SK-N-SH (cell line): ENCODE measurements around the gene C4orf50. TPM values are rescaled to one million over a fixed set of nuclear protein-coding genes. Genes with fewer than 3 reads are reported as not detected.

Experiments
- CTCF ChIA-PET: fragments of 300-600, 350-600 bp; formaldehyde crosslinking; extraction: SDS; loops from one replicate; lab custom pipeline; 2021; lab: Yijun Ruan, JAX
- POLR2A ChIA-PET: fragments of 350-600 bp; sonication (Branson Sonifier 250); formaldehyde crosslinking; extraction: SDS; loops from one replicate; lab custom pipeline; 2020; ENCODE audit warnings: antibody characterized with exemption, inconsistent platforms; lab: Yijun Ruan, JAX
- DNase-seq: peaks from one replicate; pipeline ENCODE4 v3.0.0; 2012
- H2AFZ ChIP-seq: fragments of 200-600 bp; sonication (generic); 2 replicates; pipeline ENCODE4 v1.8.1; 2016; ENCODE audit warnings: antibody characterized with exemption, mild to moderate bottlenecking, low read depth
- H3F3A ChIP-seq: fragments of 200-600 bp; sonication (generic); replicated peaks from 2 replicates; pipeline ENCODE3; 2016; ENCODE audit warnings: antibody characterized with exemption, mild to moderate bottlenecking; ENCODE audit not compliant: insufficient read depth
- H3K27ac ChIP-seq, 2 experiments: fragments of 200-500 bp in 1 of 2; fragments of 200-600 bp in 1 of 2; sonication (Bioruptor generic) in 1 of 2; sonication (generic), shearing (Covaris generic) in 1 of 2; 2 replicates each; pipeline versions ENCODE4 v1.5.1 to v1.6.1; 2014 to 2016; ENCODE audit warnings: low read depth in 2 of 2, inconsistent platforms in 1 of 2, low read length in 1 of 2, mild to moderate bottlenecking in 1 of 2, mixed read lengths in 1 of 2
- H3K27me3 ChIP-seq: fragments of 200-600 bp; sonication (generic), shearing (Covaris generic); 2 replicates; pipeline ENCODE4 v1.6.1; 2016; ENCODE audit warnings: mixed run types; ENCODE audit not compliant: insufficient read depth
- H3K36me3 ChIP-seq, 2 experiments: fragments of 200-500 bp in 1 of 2; fragments of 200-600 bp in 1 of 2; sonication (Bioruptor generic) in 1 of 2; sonication (generic) in 1 of 2; replicated peaks in 1 of 2; 2 replicates each; pipeline versions ENCODE3 to v1.5.1; 2014 to 2016; ENCODE audit warnings: low read length in 1 of 2, mild to moderate bottlenecking in 1 of 2; ENCODE audit not compliant: insufficient read depth in 2 of 2, control insufficient read depth in 1 of 2
- H3K4me1 ChIP-seq, 2 experiments: fragments of 200-500 bp in 1 of 2; fragments of 200-600 bp in 1 of 2; sonication (Bioruptor generic) in 1 of 2; sonication (generic), shearing (Covaris generic) in 1 of 2; 2 replicates each; pipeline versions ENCODE4 v1.5.1 to v1.6.1; 2014 to 2016; ENCODE audit warnings: low read depth in 1 of 2, low read length in 1 of 2, mixed run types in 1 of 2; ENCODE audit not compliant: insufficient read depth in 2 of 2, control insufficient read depth in 1 of 2
- H3K4me2 ChIP-seq: fragments of 200-600 bp; sonication (generic), shearing (Covaris generic); 2 replicates; pipeline ENCODE4 v1.6.1; 2017; ENCODE audit warnings: mixed run types
- H3K4me3 ChIP-seq, 2 experiments: fragments of 200-500 bp in 1 of 2; fragments of 200-600 bp in 1 of 2; sonication (Bioruptor generic) in 1 of 2; sonication (generic), shearing (Covaris generic) in 1 of 2; 2 replicates each; pipeline versions ENCODE4 v1.5.1 to v1.8.1; 2014 to 2016; ENCODE audit warnings: low read depth in 2 of 2, inconsistent platforms in 1 of 2, low read length in 1 of 2, mild to moderate bottlenecking in 1 of 2, mixed read lengths in 1 of 2, moderate library complexity in 1 of 2
- H3K79me2 ChIP-seq: fragments of 200-600 bp; sonication (generic); 2 replicates; pipeline ENCODE4 v1.8.1; 2017; ENCODE audit warnings: mild to moderate bottlenecking; ENCODE audit not compliant: insufficient read depth
- H3K9ac ChIP-seq: fragments of 200-600 bp; sonication (generic); 2 replicates; pipeline ENCODE4 v1.6.1; 2017; ENCODE audit warnings: mixed run types
- H3K9me2 ChIP-seq: fragments of 200-600 bp; sonication (generic); 2 replicates; pipeline ENCODE4 v1.6.1; 2017; ENCODE audit warnings: mixed run types
- H3K9me3 ChIP-seq: fragments of 200-600 bp; sonication (generic); 2 replicates; pipeline ENCODE4 v1.6.1; 2017; ENCODE audit warnings: mixed run types, mild to moderate bottlenecking, moderate library complexity
- H4K20me1 ChIP-seq: fragments of 200-600 bp; sonication (generic); 2 replicates; pipeline ENCODE4 v1.6.1; 2017; ENCODE audit warnings: mild to moderate bottlenecking, mixed run types; ENCODE audit not compliant: insufficient read depth
- CHD2 ChIP-seq: fragments of 150-350 bp; IDR thresholded peaks from 2 replicates; pipeline ENCODE4 v1.6.1; 2018; ENCODE audit warnings: low read length; ENCODE audit not compliant: partially characterized antibody
- ELF1 ChIP-seq: IDR thresholded peaks from 2 replicates; pipeline ENCODE4 v1.4.0; 2012
- EP300 ChIP-seq, 2 experiments: IDR thresholded peaks; 2 replicates each; pipeline versions ENCODE4 v1.4.0 to v1.6.1; 2012; ENCODE audit warnings: borderline replicate concordance in 1 of 2, low read depth in 1 of 2, low read length in 1 of 2
- EZH2phosphoT487 ChIP-seq: fragments of 200-600 bp; sonication (generic); IDR thresholded peaks from 2 replicates; pipeline ENCODE4 v1.6.1; 2017; ENCODE audit warnings: low read depth, mixed run types, mild to moderate bottlenecking, antibody characterized with exemption, moderate library complexity, borderline replicate concordance
- JUND ChIP-seq: IDR thresholded peaks from 2 replicates; pipeline ENCODE4 v1.4.0; 2012
- POLR2AphosphoS5 ChIP-seq: IDR thresholded peaks from 2 replicates; pipeline ENCODE4 v1.6.1; 2012; ENCODE audit warnings: low read depth, low read length
- TAF1 ChIP-seq: IDR thresholded peaks from 2 replicates; pipeline ENCODE4 v1.6.1; 2012; ENCODE audit warnings: low read depth, mild to moderate bottlenecking, low read length, moderate library complexity, borderline replicate concordance
- YY1 ChIP-seq: IDR thresholded peaks from 2 replicates; pipeline ENCODE4 v1.4.0; 2012; ENCODE audit warnings: low read depth, mild to moderate bottlenecking
- WGBS: methylation state at CpG from one replicate; pipeline ENCODE4 v1.1.6; 2017; ENCODE audit warnings: low lambda C conversion rate; 5-methylcytosine and 5-hydroxymethylcytosine counted together
- polyA plus RNA-seq, 3 experiments: library from polyadenylated mRNA; depleted of rRNA; stranded (reverse); fragments of >200 nt; gene quantifications; 2 replicates each; pipeline ENCODE4 v1.2.3, GENCODE V29; 2012
- TF ChIP-seq, protein P1 (sequence below): IDR thresholded peaks from 2 replicates; pipeline ENCODE4 v1.4.0; 2012; ENCODE audit warnings: low read depth, borderline replicate concordance
- TF ChIP-seq, protein P2 (sequence below): IDR thresholded peaks from 2 replicates; pipeline ENCODE4 v1.4.0; 2012; ENCODE audit warnings: low read depth, borderline replicate concordance

The C4orf50 gene
- polyA plus RNA-seq, 1 of the 3 experiments (the other 2 are of a cell fraction): under 0.01 TPM

DNA sequence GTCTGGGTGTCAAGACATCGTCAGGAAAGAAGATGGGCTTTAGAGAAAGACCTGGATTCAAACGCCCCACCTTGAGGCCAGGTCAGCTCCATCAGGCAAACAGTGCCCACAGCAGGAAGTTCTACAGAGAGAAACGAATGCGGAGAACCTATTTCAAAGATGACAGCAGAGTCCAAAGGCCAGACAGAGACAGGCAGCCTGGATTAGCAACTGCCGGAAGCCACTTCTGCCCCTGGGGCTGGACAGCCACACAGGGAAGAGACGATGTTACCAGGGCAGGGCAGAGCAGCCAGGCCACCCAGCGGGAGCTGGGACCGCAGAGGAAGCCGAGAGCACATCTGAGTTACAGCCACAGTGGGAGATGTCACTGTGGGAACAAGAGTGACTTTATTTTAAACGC lies 1.2 kb downstream of the C4orf50 start (continued):
- TF ChIP-seq, protein P1, sequence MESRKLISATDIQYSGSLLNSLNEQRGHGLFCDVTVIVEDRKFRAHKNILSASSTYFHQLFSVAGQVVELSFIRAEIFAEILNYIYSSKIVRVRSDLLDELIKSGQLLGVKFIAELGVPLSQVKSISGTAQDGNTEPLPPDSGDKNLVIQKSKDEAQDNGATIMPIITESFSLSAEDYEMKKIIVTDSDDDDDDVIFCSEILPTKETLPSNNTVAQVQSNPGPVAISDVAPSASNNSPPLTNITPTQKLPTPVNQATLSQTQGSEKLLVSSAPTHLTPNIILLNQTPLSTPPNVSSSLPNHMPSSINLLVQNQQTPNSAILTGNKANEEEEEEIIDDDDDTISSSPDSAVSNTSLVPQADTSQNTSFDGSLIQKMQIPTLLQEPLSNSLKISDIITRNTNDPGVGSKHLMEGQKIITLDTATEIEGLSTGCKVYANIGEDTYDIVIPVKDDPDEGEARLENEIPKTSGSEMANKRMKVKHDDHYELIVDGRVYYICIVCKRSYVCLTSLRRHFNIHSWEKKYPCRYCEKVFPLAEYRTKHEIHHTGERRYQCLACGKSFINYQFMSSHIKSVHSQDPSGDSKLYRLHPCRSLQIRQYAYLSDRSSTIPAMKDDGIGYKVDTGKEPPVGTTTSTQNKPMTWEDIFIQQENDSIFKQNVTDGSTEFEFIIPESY: no peak

DNA sequence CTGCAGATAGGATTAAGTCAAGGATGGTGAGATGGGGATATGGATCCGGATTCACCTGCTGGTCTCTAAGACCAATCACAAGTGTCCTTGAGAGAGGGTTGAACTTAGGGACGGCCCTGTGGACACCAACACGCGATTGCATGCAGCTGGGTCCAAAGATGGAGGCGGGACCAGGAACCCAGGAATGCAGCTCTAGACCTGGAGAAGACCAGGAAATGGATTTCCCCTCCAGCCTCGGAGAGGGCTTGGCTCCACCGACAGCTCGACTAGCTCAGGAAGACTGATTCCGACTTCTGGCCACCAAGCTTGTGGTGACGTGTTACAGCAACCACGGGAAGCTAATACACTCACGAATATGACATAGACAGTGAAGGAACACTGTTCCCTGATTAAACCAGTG lies 4.7 kb downstream of the C4orf50 start:
- POLR2A ChIA-PET: no interaction called here
- Histone ChIP-seq H3F3A (no peaks in the 10 kb centered on the region), H2AFZ (no peak overlapping the region), H3K4me1 (peaks cover 0 to 9% of the 10 kb centered on the region in 2 experiments; a peak in 1 of 4 replicates), H3K36me3 (no peaks in the 10 kb centered on the region), H3K27me3 (no peaks in the 10 kb centered on the region), H3K27ac (no peak overlapping the region), H3K79me2 (no peaks in the 10 kb centered on the region), H4K20me1 (no peaks in the 10 kb centered on the region), H3K9me3 (no peaks in the 10 kb centered on the region), H3K9me2 (no peaks in the 10 kb centered on the region), H3K9ac (no peak overlapping the region), H3K4me2 (no peak overlapping the region), H3K4me3 (no peak overlapping the region)
- WGBS: 51% methylated on average over 12 of the region's 12 CpGs
- no peak for DNase-seq
- CTCF ChIA-PET: interaction anchor here (1.3 to 10.5 kb wide), 2 partner anchors 15 to 97 kb away, joined by 3 to 107 read pairs; no protein-coding TSS in a partner anchor
- TF ChIP-seq YY1 (no peak), TAF1 (no peak), EP300 (IDR thresholded peaks at IDR 0.05; ENCODE audit: borderline replicate concordance in 1 of 2, low read depth in 1 of 2, low read length in 1 of 2) (no peak), ELF1 (no peak), POLR2AphosphoS5 (no peak), CHD2 (no peak)
- TF ChIP-seq, protein P2, sequence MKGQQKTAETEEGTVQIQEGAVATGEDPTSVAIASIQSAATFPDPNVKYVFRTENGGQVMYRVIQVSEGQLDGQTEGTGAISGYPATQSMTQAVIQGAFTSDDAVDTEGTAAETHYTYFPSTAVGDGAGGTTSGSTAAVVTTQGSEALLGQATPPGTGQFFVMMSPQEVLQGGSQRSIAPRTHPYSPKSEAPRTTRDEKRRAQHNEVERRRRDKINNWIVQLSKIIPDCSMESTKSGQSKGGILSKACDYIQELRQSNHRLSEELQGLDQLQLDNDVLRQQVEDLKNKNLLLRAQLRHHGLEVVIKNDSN: no peak

DNA sequence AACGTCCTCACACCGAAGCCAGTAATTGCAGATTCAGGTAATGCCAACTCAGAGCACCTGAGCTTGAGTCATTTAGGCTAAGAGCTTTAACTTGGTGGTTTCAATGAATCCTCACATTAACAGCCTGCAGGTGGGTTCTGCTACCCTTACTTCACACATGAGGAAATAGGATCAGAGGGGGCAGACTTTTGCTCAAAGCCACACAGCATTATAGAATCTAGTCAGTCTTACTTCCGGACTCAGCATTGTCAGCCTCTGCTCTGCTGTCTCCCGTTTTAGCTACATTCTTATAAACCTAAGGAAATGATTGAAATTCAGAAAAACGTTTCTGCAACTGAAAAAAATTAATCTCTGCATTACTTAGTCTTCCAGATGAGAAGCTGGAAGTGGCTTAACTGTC lies 6.0 kb downstream of the C4orf50 start:
- H3K4me3 ChIP-seq: no peak overlapping the region
- no peak overlapping the region; a peak in 1 of 4 replicates for H3K27ac ChIP-seq
- no peak overlapping the region for H3K4me2 ChIP-seq
- H4K20me1 ChIP-seq: no peaks in the 10 kb centered on the region
- DNase-seq: no peak
- H2AFZ ChIP-seq: no peak overlapping the region
- no peaks in the 10 kb centered on the region for H3K27me3 ChIP-seq
- CTCF ChIA-PET: interaction anchor here (0.7 to 10.5 kb wide), 5 partner anchors 9 to 239 kb away, joined by 3 to 107 read pairs (median 5); no protein-coding TSS in a partner anchor
- TF ChIP-seq EZH2phosphoT487 (no peak), JUND (no peak)
- TF ChIP-seq, protein P2: no peak
- H3F3A ChIP-seq: no peaks in the 10 kb centered on the region
- H3K9me2 ChIP-seq: no peaks in the 10 kb centered on the region
- 41% methylated on average over 5 of the region's 5 CpGs for WGBS
- no peak overlapping the region for H3K9ac ChIP-seq
- H3K79me2 ChIP-seq: no peaks in the 10 kb centered on the region
- H3K36me3 ChIP-seq: no peaks in the 10 kb centered on the region
- no peaks in the 10 kb centered on the region for H3K9me3 ChIP-seq
- H3K4me1 ChIP-seq: peaks cover 0 to 9% of the 10 kb centered on the region in 2 experiments; a peak in 1 of 4 replicates
- POLR2A ChIA-PET: no interaction called here
